Glomerular endothelial cell (primary cell): ENCODE data around the gene LKAAEAR1. TPM values are rescaled to one million over a fixed set of nuclear protein-coding genes. Genes with fewer than 3 reads are reported as not detected.
A peak's percentile ranks its signal among the peaks of the same experiment; 100 is the strongest.

Source experiments
- DNase-seq: peaks from one replicate; pipeline ENCODE4 v3.0.0-alpha.2; 2011; ENCODE audit warnings: low read depth, low spot score; ENCODE audit errors: extremely low read depth
- total RNA-seq: library from RNA; depleted of rRNA; stranded (reverse); fragments of >200 nt; gene quantifications from 2 replicates; pipeline ENCODE4 v1.2.3, GENCODE V29; 2015

Gene LKAAEAR1
- total RNA-seq, 1 donor from 2014 or later: 1.2 TPM

DNA sequence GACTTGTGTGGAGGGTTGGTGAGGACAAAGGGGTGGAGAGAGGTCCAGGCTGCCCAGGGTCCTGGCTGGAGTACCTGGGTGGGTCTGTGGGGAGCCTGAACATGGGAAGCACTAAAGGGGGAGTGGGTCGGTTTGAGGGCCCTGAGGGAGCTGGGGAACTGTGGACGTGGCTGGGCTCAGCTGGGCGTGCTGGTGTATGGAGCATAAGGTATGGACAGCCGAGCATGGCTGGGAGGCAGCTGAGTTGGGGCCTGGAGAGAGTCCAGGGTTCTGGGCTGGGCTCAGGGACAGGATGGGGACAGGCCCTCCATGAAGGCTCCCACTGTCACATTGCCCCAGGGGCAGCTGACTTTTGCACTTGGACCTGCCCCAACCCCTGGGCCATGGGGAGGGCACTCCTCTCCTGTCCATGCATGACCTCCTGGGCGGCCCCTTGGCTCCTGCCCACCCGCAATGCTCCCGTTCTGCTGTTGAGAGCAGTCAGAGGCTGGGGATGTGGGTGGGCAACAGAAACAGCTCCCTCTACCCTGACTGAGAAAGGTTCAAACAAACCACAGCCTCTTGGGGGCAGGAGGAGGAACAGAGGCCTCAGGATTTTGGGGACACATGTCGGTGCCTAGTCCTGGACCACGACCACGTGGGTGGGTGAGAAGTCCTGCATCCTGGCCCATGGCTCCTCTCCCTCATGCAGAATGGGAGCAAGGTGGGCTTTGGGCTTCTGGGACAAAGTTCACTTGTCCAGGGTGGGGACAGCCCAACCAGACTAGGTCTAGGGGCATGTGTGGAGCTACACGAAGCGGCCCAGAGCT is 43.8 kb downstream of the LKAAEAR1 start:
- no peak for DNase-seq

DNA sequence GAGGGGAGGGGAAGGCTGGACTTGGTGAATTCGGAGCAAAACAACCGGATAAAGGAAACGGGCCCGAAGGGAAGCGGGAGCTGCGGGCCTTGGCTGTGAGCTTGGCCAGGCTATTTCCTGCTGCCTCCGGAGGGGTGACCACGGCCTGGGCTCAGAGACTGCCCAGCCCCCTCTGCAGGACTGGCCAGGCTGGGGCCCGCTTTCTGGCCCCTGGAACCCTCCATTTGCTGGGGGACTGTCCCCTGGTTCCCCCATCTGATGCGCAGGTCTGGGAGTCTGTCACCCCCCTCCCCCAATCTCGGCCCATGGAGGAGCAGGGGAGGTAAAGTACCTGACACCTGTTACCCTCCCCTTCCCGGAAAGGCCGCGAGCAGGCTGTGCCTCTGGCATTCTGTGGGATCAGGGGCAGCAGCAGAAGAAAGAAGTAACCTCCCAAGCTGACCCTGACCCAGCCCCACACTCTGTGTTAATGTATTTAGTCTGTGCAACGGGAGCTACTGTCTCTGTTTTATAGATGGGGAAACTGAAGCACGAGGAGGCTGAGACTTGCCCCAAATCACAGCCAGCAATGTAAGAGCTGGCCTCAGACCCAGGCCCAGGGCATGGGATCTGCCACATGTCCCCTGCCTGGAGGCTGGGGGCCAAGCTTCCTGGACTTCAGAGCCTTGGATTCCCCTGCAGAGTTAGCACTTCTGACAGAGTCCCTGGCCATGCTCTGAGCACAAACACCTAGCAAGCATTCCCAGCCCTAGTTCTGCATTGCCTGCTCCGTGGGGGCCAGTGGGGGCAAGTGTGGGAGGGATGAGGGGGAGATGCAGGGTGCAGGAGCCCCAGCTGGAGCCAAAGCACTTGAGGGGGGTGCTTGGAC is 44.7 kb downstream of the LKAAEAR1 start:
- peak; percentile 75 for DNase-seq

DNA sequence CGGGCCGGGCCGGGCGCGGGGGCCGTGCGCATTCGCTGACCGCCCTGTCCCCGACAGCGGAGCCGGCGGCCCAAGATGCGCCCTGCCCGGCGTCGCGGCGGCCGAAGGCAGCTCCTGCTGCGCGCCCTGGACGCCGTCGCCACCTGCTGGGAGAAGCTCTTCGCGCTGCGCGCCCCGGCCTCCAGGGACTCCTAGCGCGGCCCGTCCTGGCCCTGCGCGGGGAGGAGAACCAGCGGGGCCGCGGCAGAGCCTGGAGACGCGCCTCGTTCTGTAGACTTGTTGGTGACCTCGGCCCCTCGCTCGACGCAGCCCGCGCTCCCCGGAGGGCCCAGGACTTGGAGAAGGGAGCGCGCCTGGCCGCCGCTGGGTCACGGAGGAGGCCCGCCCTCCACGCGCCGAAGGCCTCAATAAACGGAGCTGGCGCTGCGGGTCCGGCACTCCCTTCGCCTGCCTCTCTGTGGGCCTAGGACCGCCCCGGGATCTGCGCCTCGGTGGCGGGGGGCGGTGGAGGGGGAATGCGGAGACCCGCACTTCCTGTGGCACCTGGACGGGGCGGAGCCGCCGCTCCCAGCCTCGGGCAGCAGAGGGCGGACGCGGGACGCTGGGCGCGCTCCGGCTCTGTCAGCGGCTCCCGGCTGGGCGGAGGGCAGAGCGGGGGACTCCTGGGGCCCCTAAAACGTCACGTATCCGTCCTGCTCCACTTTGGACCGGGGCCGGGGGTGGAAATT is 45.5 kb downstream of the LKAAEAR1 start:
- no peak for DNase-seq

DNA sequence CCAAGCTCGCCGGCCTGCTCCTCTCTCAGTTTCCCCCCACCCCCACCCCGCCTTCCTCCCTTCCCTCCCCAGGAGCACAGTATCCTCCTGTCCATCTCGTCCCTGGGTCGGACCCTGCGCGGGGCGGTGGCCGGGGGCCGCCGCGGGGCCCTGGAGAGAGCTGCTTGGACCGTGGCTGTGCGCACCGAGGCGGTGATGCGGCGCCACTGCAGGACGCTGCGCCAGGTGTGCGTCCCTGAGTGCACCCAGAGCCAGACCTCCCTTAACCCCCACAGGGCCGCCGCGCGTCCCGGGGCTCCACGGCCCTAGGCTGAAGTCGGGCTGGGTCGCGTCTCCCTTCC is 46.0 kb downstream of the LKAAEAR1 start:
- DNase-seq: no peak

DNA sequence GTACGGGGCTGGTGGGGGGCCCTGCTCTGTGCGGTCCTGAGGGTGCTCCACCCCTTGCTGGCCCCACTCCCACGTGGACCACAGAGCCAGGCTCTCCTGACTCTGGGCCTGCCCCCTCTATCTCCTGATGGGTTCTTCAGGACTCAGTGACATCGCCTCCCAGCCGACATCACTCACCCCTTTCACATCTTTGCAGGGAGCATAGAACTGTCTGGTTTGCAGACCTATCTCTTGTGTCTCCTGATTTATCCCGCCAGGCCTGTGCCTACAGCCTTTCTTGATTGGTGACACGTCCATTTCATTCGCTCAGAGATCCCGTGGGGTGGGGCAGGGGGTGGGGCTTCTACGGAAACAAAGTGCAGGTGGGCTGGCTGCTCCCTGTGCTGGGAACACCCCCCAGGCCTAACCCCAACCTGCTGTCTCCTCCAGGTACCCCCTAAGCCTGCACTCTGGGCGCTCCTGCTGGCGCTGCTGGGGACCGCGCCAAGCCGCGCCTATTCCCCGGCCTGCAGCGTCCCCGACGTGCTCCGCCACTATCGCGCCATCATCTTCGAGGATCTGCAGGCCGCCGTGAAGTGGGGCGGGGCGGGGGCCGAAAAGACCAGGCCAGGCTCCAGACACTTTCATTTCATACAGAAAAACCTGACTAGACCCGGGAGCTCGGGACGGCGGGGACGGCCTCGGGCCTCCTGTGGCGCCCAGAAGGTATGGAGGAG is 46.5 kb downstream of the LKAAEAR1 start:
- DNase-seq: no peak

DNA sequence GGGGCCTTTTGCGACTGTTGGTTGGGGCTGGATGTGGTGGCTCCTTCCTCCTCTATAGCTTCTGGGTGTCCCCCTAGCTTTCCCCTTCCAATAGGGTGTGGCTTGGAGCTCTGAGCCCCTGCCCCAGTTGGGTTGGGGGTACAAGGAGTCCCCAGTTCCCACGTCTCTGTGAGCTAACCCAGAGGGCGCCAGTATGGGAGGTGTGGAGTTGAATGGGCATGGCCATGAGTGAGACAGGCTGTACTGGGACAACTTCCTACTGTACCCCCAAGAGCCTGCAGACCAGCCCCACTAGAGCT is 47.0 kb downstream of the LKAAEAR1 start:
- no peak for DNase-seq

DNA sequence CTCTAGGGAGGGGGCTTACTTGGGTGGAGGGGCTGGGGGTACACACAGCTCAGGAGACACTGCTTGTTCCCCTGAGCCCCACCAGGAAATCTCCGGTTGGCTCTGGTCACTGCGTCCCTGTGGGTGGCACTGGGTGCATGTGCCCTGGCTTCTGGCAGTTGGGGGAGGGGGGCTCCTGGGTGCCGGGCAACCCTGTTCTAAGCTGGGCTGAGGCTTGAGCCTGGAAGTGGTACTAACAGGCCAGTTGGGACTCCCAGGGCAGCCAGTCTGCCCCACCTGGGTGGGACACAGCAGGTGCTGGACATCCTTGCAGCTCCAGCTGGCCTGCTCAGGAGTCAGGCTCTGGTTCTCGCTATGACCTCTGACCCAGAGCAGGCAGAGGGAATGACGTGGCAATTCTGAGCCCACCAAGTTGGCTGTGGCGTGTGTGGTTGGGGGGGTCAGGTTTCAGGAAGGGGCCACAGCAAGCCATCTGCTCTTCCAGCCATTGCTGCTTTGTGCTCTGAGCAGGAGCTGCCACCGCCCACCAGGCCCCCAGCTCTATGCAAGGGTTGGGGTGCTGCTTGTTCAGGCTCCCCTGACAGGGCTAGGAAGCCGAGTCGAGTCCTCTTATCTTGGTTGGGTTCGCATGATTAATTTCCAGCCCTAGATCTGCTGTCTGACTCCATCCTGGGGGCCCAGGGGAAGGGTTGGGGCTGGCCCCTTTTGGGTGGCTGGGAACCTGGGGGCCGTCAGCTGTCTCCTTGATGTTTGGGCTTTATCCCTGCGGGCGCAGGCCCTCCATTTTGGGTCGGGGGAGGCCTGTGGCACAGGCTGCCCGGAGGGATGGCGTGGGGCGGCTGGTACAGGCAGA is 47.6 kb downstream of the LKAAEAR1 start:
- no peak for DNase-seq

DNA sequence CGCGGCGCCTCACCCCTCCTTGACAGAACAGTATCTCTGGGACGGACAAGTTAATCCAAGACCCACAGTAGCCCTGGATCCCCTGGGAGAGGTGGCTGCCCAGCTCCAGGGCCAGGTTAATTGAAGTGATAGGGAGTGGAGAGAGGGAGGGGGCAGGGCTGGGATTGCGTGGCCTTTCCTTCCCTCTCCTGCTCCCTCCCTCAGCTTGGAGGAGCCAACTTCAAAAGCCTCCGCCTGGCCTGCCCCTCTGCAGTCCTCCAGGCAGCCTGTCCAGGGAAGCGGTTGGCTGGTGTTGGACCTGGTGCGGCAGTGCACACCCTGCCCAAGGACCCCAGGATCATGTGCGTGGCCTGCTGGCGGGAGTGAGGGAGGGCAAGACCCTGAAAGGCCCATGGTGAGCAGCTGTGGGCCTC is 48.3 kb downstream of the LKAAEAR1 start, which contains the start of gene C20orf204:
Gene C20orf204, plus strand, starts transcription at position 250 of the 413 bp plus-strand sequence. Its CDS starts 142 bp downstream, at position 392.
- no peak for DNase-seq

DNA sequence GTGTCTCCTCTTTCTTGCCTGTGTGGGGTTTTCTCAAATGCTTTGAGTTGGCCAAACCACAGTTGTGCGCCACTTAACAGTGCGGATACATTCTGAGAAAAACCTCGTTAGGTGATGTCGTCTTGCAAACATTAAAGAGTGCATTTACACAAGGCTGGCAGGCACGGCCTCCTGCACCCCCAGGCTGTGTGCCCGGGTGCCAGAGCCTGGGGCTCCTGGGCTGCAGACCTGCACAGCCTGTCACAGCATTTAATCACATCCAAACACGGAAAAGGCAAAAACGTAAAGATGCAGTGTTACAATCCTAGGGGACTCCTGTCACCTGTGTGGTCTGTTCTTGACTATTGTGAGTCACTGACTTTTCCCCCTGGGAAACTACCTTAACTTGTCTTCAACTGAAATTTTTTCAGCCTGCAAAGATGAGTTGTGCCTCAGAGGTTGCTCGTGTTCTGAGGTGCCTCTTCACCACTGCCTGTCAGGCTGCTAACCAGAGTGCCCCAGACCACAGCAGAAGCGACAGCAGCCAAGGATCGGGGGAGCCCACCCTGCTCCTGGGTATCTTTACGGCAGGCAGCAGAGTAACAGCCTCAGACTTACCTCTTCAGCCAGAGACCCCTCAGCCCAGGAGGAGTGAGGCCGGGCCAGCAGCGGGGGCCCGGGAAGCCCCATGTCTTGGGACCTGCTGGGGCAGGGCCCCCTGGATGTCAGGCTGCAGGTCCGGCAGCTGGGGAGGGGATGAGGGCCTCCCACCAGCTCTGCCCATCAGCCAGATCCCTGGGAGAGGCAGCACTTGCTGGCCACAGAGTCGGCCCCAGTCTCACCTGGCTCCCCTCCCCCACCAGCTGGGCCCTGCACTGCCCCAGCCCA is 48.9 kb downstream of the LKAAEAR1 start:
- DNase-seq: no peak

DNA sequence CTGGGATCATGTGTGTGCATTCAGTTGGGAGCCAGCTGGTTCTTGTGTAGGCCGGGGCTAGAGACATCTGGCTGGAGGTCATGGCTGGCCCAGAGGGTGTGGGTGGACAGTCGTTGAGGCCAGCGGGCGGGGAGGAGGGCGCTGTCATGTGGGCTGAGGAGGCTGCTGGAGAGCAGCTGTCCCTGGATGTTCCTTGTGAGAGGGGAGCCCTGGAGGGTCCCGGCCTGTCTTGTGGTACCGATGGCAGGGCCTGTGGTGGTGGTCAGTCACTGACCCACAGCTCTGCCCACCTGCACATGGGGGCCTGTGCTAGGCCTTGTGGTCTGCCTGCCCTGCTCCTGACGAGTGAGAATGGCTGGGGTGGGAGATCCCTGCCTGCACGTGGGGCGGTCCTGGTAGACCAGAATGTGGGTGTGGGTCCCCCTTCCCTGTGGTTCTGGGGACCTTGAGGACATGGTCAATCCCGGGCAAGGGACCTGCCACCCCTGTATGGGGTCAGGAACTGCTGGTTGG is 50.2 kb downstream of the LKAAEAR1 start:
- DNase-seq: no peak

Other genes with a start within 250 kb of the LKAAEAR1 start
- not detected in 2 replicates for gene ABHD16B, start 222.9 kb downstream of the LKAAEAR1 start, total RNA-seq
- 189 and 209 TPM in 2 replicates for gene TPD52L2, start 219.1 kb downstream of the LKAAEAR1 start, total RNA-seq
- gene DNAJC5, start 189.3 kb downstream of the LKAAEAR1 start, total RNA-seq: 78.2 and 79.4 TPM in 2 replicates
- 28.3 and 45.4 TPM in 2 replicates for gene UCKL1, start 128.0 kb downstream of the LKAAEAR1 start, total RNA-seq
- 15.9 and 24.3 TPM in 2 replicates for gene ZNF512B, start 114.5 kb downstream of the LKAAEAR1 start, total RNA-seq
- 6.2 and 8.3 TPM in 2 replicates for gene SAMD10, start 104.8 kb downstream of the LKAAEAR1 start, total RNA-seq
- 63.2 and 64.3 TPM in 2 replicates for gene PRPF6, start 103.3 kb downstream of the LKAAEAR1 start, total RNA-seq
- 1.2 and 6.8 TPM in 2 replicates for gene C20orf204, start 48.2 kb downstream of the LKAAEAR1 start, total RNA-seq
- 31.8 and 102 TPM in 2 replicates for gene SOX18, start 34.8 kb downstream of the LKAAEAR1 start, total RNA-seq
- 34.5 and 61.0 TPM in 2 replicates for gene TCEA2, start 21.2 kb downstream of the LKAAEAR1 start, total RNA-seq
- gene RGS19, start 4.9 kb downstream of the LKAAEAR1 start, total RNA-seq: 32.6 and 40.3 TPM in 2 replicates
- gene OPRL1, start 4.3 kb downstream of the LKAAEAR1 start, total RNA-seq: 2.7 and 4.5 TPM in 2 replicates
- gene NPBWR2, start 23.2 kb upstream of the LKAAEAR1 start, total RNA-seq: not detected in 2 replicates
- not detected in 2 replicates for gene MYT1, start 80.1 kb upstream of the LKAAEAR1 start, total RNA-seq
- 29.3 and 38.2 TPM in 2 replicates for gene PCMTD2, start 171.3 kb upstream of the LKAAEAR1 start, total RNA-seq